NCI-H82 treated with DMSO at 0.1 percent for 48 hours (cell line): ENCODE measurements around the gene TFDP2.
"Not testable (repeated sequence)": the region's sequence is repeated elsewhere in the genome, so short reads cannot be mapped to it uniquely, and the experiment has no call there.

Experiments used
- DNase-seq: peaks from one replicate; lab custom pipeline; 2025; ENCODE audit not compliant: unreplicated experiment; lab: John Stamatoyannopoulos, UW

The TFDP2 gene

DNA sequence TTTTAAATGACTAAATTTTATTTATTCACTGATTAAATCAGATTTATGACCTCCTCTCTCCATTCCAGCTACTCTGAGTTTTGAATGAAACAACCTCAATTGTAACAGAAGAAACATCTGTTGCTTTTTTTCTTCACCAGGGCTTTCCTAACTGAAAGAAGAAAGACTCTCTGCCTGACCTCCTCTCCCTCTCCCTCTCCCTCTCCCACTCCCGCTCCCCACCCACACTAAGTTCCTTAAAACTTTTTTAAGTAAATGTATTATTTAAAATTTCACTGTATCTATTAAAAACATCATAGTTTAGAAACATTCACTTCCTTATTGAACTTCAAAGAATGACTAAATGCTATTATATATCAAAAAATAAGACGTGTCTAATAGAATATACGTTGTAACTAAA lies 122.0 kb downstream of the TFDP2 start:
- DNase-seq, result no peak

DNA sequence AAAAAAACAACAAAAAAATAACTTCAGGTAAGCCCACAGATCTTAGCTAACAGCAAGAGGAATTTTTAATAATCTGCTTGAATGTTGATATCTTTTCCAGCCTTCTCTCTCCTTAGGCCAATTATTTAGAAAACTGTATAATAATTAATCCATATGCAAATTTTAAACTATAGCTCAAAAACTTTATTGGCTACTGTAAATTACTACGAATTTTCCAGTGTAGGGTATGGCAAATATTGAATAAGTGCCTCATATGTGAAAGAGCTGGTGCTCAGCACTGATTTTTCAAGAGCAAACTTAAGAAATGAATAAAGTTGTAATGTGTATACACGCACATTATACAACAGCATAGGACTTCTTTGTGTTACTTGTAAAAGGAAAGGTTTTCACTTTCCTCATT lies 123.0 kb downstream of the TFDP2 start:
- no peak for DNase-seq

GRCh38 chr3:142022381-142022780 lies 127.0 kb downstream of the TFDP2 start:
- no peak for DNase-seq

GRCh38 chr3:142021127-142021526 lies 128.2 kb downstream of the TFDP2 start:
- no peak for DNase-seq

GRCh38 chr3:142019794-142020320 lies 129.5 kb downstream of the TFDP2 start:
- DNase-seq, result no peak

DNA sequence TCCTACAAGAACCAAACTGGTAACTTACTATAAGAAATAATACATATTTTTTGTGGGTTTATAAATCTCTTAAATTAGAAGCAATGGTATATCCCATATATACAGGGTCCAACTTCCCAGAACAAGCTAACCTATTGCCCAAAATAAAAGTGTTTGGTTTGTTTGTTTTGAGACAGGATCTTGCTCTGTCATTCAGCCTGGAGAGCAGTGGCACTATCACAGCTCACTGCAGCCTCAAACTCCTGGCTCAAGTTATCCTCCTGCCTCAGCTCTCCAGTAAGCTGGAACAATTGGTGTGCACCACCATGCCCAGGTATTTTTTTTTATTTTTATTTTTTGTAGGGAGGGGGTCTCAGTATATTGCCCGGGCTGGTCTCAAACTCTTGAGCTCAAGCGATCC lies 135.4 kb downstream of the TFDP2 start:
- DNase-seq, result no peak

DNA sequence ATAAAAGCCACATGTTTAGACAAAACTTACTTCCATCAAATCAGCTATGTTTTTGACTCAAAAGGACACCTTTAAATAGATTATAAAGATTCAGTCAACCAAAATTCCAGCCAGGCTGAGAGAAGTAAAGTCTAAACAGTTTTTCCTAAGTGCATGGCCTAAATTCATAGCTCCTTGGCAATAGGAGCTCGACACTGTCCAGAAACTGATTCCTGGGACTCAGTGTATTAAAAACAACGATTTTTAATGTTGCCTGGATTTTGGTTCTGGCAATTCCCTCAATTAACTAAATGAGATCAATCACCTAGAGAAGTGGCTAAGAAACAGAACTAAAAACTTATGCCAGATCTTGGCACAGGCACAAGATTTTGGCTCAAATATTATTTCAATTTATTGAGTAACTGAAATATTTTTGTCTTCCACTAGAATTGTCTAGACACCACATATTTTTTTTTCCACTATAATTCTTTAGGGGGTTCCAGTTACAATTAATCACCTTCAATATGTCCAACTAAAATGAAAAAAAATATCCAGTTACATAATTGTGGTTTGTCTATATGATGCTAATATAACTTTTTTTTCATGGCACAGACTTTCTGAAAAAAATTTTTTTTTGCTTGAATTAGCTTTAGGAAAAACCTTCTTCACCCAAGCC lies 135.9 kb downstream of the TFDP2 start:
- DNase-seq, result no peak

- no peak for DNase-seq
Observed at GRCh38 chr3:142009029-142009428, 140.3 kb downstream of the TFDP2 start.

DNA sequence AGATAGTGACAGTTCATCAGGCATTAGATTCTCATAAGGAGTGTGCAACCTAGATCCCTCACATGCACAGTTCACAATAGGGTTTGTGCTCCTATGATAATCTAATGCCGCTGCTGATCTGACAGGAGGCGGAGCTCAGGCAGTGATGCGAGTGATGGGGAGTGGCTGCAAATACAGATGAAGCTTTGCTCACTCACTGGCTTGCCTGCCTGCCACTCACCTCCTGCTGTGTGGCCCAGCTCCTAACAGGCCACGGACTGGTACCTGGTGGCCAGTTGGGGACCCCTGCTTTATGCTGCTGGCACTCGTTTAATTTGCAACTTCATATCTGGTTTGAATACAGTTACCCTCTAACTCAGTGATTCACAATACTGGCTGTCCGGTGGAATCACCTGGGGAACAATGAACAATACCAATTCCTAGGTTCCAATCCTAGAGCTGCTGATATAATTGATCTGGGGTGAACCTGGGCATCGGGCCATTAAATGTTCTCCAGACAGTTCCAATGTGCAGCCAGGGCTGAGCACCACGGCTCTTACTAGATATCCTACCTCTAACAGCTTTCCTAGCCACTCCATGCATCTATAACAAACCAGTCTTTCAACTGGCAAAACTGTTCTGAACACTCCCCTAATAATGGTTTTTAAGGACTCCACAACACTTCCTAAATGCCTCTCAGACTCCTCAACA lies 141.5 kb downstream of the TFDP2 start:
- DNase-seq, result no peak

DNA sequence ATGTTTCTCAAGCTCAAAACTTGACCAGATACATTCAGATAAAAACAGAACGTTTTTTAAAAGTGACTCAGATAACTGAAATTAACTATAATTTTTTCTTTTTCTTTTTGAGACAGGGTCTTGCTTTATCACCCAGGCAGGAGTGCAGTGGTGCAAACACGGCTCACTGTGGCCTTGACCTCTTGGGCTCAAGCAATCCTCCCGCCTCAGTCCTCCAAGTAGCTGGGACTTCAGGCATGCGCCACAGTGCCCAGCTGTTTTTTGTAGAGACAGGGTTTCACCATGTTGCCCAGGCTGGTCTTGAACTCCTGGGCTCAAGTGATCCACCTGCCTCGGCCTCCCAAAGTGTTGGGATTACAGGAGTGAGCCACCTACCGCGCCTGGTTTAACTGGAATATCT lies 144.4 kb downstream of the TFDP2 start:
- DNase-seq, result not testable (repeated sequence)

- no peak for DNase-seq
Observed at GRCh38 chr3:142004025-142004424, 145.3 kb downstream of the TFDP2 start.

GRCh38 chr3:142003291-142003690 lies 146.1 kb downstream of the TFDP2 start:
- DNase-seq, result peak; percentile 36

- no peak for DNase-seq
Observed at GRCh38 chr3:142000325-142000870, 148.9 kb downstream of the TFDP2 start.

DNA sequence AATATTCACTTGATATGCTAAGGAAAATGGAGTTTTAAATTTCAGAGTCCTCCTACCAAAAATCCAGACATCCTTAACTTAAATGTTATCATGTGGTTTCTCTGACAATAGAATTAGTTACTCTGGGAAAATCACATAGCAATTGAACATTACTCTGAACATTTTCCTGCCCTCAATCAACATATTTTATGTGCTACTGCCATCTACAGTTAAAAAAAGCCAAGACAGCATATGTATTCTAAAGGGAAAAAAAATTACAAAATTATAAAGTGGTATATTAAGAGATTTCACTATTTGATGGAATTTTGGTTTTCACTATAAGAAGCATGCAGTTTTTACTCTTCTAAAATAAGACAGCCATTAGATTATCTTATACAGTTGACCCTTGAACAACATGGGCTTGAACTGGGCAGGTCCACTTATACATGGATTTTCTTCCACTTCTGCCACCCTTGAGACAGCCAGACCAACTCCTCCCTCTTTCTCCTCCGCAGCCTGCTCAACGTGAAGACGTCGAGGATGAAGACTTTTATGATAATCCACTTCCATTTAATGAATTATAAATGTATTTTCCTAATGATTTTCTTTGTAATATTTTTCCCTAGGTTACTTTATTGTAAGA lies 150.6 kb downstream of the TFDP2 start:
- DNase-seq, result no peak

DNA sequence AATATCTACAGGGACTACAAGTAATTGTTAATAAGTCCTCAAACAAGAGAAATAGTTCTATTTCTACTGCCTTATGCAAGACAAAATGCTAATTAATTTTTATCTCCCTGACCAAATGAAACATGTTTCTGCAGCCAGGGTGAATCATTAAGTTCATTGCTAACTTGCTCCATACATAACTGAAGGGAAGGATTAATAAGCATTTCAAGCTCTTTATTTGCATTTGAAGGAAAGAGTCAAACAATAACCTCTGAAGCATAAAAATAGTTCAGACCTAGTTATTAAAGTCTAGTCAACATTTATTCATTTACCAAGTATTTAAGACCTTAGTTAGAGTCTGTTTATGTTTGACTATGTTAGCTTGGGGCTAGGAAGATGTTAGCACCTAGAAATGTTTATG lies 152.9 kb downstream of the TFDP2 start:
- DNase-seq, result no peak

- no peak for DNase-seq
Observed at GRCh38 chr3:141994856-141995255, 154.5 kb downstream of the TFDP2 start.

GRCh38 chr3:141992512-141992911 lies 156.8 kb downstream of the TFDP2 start:
- no peak for DNase-seq

DNA sequence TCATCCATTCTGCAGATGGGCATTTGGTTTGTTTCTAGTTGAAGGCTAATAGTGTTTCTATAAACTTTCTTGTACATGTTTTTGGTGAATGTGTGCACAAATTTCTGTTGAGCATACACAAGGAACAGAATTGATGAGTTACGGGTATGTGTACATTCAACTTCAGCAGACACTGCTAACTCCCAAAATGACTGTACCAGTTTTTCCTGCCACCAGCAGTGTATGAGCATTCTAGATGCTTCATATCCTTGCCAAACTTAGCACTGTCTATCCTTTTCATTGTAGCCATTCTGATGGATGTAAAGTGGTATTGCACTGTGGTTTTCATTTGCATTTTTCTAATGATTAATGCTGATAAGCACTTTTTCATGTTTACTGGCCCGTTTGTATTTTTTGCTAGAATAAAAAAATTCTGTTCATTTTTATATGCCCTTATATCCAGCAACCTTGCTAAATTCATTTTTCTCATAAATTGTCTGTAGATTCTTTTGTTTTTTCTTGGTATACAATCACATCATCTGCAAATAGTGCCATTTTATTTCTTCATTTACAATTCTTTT lies 162.7 kb downstream of the TFDP2 start:
- DNase-seq, result no peak

- DNase-seq, result no peak
Observed at GRCh38 chr3:141981084-141981483, 168.3 kb downstream of the TFDP2 start.

- DNase-seq, result no peak
Observed at GRCh38 chr3:141979050-141979671, 170.2 kb downstream of the TFDP2 start.

DNA sequence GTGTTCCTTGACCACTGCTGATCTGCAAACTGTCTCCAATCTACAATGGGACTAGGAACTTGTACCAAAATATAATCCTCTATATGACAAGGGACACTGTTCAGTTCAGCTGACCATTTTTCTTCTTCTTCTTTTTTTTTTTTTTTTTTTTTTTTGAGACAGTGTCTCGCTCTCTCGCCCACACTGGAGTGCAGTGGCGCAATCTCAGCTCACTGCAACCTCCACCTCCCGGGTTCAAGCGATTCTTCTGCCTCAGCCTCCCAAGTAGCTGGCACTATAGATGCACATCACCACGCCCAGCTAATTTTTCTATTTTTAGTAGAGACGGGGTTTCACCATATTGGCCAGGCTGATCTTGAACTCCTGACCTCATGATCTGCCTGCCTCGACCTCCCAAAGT lies 174.6 kb downstream of the TFDP2 start:
- not testable (repeated sequence) for DNase-seq
